Kasumi-1 (cell line): ENCODE results near the gene AARS1.
"Not testable (repeated sequence)": the region's sequence is repeated elsewhere in the genome, so short reads cannot be mapped to it uniquely, and the experiment has no call there.

Experiments used
- DNase-seq, 2 experiments: peaks; one replicate each; lab custom pipeline; 2025; lab: John Stamatoyannopoulos, UW

Gene AARS1

GRCh38 chr16:70271696-70272095 lies 17.6 kb downstream of the AARS1 start:
- no peak for DNase-seq

- DNase-seq = no peak
Observed at GRCh38 chr16:70270176-70270575, 19.1 kb downstream of the AARS1 start.

- DNase-seq = no peak
Observed at GRCh38 chr16:70269471-70269870, 19.8 kb downstream of the AARS1 start.

GRCh38 chr16:70267922-70268321 lies 21.4 kb downstream of the AARS1 start:
- DNase-seq = not testable (repeated sequence)

- DNase-seq = peak; percentile 81 to 86
Observed at GRCh38 chr16:70267516-70267915, 21.8 kb downstream of the AARS1 start.

GRCh38 chr16:70259903-70260302 lies 29.4 kb downstream of the AARS1 start:
- DNase-seq = not testable (repeated sequence)

- DNase-seq = no peak
Observed at GRCh38 chr16:70258946-70259345, 30.4 kb downstream of the AARS1 start.

- DNase-seq = no peak
Observed at GRCh38 chr16:70258065-70258464, 31.2 kb downstream of the AARS1 start.

GRCh38 chr16:70257391-70257790 lies 31.9 kb downstream of the AARS1 start:
- DNase-seq = no peak

GRCh38 chr16:70255574-70255973 lies 33.7 kb downstream of the AARS1 start:
- DNase-seq = no peak

- no peak for DNase-seq
Observed at GRCh38 chr16:70254965-70255286, 34.4 kb downstream of the AARS1 start.

- DNase-seq = no peak
Observed at GRCh38 chr16:70254180-70254964, 34.9 kb downstream of the AARS1 start.

- DNase-seq = peak; percentile 14 to 23
Observed at GRCh38 chr16:70253291-70254106, 35.8 kb downstream of the AARS1 start.

- peak; percentile 4 to 5 for DNase-seq
Observed at GRCh38 chr16:70252355-70252988, 36.8 kb downstream of the AARS1 start.

- peak; percentile 95 to 96 for DNase-seq
Observed at GRCh38 chr16:70251629-70252354, 37.5 kb downstream of the AARS1 start, which contains the start of gene EXOSC6. Gene EXOSC6 (minus strand): TSS chr16:70251940. CDS start chr16:70251900, 40 bp downstream.

GRCh38 chr16:70250748-70251628 lies 38.3 kb downstream of the AARS1 start:
- DNase-seq = peak; percentile 32 to 39

- not testable (repeated sequence) for DNase-seq
Observed at GRCh38 chr16:70249697-70250096, 39.6 kb downstream of the AARS1 start.

- peak in 1 of 2 experiments; percentile 7 for DNase-seq
Observed at GRCh38 chr16:70238773-70239172, 50.5 kb downstream of the AARS1 start.

GRCh38 chr16:70231831-70232230 lies 57.5 kb downstream of the AARS1 start:
- not testable (repeated sequence) for DNase-seq

- not testable (repeated sequence) for DNase-seq
Observed at GRCh38 chr16:70226024-70226423, 63.3 kb downstream of the AARS1 start.

GRCh38 chr16:70225430-70225829 lies 63.9 kb downstream of the AARS1 start:
- not testable (repeated sequence) for DNase-seq
